GM18526 (cell line): ENCODE measurements around the gene SIRPG.

Source experiments
- POLR2A ChIP-seq: IDR thresholded peaks from 3 replicates; pipeline ENCODE4 v1.6.1; 2011; ENCODE audit not compliant: insufficient read length; ENCODE audit errors: extremely low read depth

Gene SIRPG

GRCh38 chr20:1629321-1629720 lies 28.3 kb downstream of the SIRPG start:
- no peak for TF ChIP-seq POLR2A

GRCh38 chr20:1628621-1629020 lies 29.0 kb downstream of the SIRPG start:
- TF ChIP-seq POLR2A: no peak

GRCh38 chr20:1627200-1627550 lies 30.4 kb downstream of the SIRPG start:
- TF ChIP-seq POLR2A: no peak

- TF ChIP-seq POLR2A: no peak
Observed at GRCh38 chr20:1626528-1627199, 30.9 kb downstream of the SIRPG start.

- no peak for TF ChIP-seq POLR2A
Observed at GRCh38 chr20:1625083-1625690, 32.4 kb downstream of the SIRPG start.

- TF ChIP-seq POLR2A: no peak
Observed at GRCh38 chr20:1623501-1624205, 33.9 kb downstream of the SIRPG start.

GRCh38 chr20:1622450-1622849 lies 35.1 kb downstream of the SIRPG start:
- no peak for TF ChIP-seq POLR2A

- TF ChIP-seq POLR2A: no peak
Observed at GRCh38 chr20:1621316-1621715, 36.3 kb downstream of the SIRPG start.

- TF ChIP-seq POLR2A: no peak
Observed at GRCh38 chr20:1619861-1620444, 37.6 kb downstream of the SIRPG start, which contains the start of gene SIRPB1. SIRPB1 (minus strand) TSS chr20:1620009; CDS start chr20:1619944, 65 bp downstream.

GRCh38 chr20:1618954-1619540 lies 38.5 kb downstream of the SIRPG start:
- no peak for TF ChIP-seq POLR2A

- no peak for TF ChIP-seq POLR2A
Observed at GRCh38 chr20:1618479-1618878, 39.1 kb downstream of the SIRPG start.

- no peak for TF ChIP-seq POLR2A
Observed at GRCh38 chr20:1616858-1617434, 40.6 kb downstream of the SIRPG start.

GRCh38 chr20:1600736-1601135 lies 56.8 kb downstream of the SIRPG start:
- no peak for TF ChIP-seq POLR2A

GRCh38 chr20:1595333-1595732 lies 62.2 kb downstream of the SIRPG start:
- no peak for TF ChIP-seq POLR2A

- TF ChIP-seq POLR2A: no peak
Observed at GRCh38 chr20:1588533-1589460, 68.8 kb downstream of the SIRPG start.
